Thymus (tissue), 11 donors: ENCODE data around the gene ZFP69. TPM values are rescaled to one million over a fixed set of nuclear protein-coding genes. Genes with fewer than 3 reads are reported as not detected.
"Not testable (repeated sequence)": the region's sequence is repeated elsewhere in the genome, so short reads cannot be mapped to it uniquely, and the experiment has no call there.

Experiments
- DNase-seq, 9 donors: peaks; one replicate each; pipeline ENCODE4 v3.0.0-alpha.2; 2013; ENCODE audit warnings: low spot score in 9 of 9, low read depth in 6 of 9, missing footprints in 1 of 9
- H3K27ac ChIP-seq, 2 donors: one replicate each; pipeline ENCODE4 v1.5.1; 2013; ENCODE audit warnings: control low read depth in 1 of 2, low read depth in 1 of 2, low read length in 1 of 2, mild to moderate bottlenecking in 1 of 2, moderate library complexity in 1 of 2
- H3K27me3 ChIP-seq, 2 donors: one replicate each; pipeline ENCODE4 v1.5.1; 2013; ENCODE audit warnings: low read length in 1 of 2; ENCODE audit not compliant: control insufficient read depth in 2 of 2, insufficient read depth in 1 of 2
- H3K36me3 ChIP-seq, 2 donors: one replicate each; pipeline ENCODE4 v1.5.1; 2013; ENCODE audit warnings: low read length in 1 of 2, mild to moderate bottlenecking in 1 of 2, moderate library complexity in 1 of 2; ENCODE audit not compliant: control insufficient read depth in 2 of 2, insufficient read depth in 2 of 2
- H3K4me1 ChIP-seq, 2 donors: one replicate each; pipeline ENCODE4 v1.5.1; 2013; ENCODE audit warnings: low read length in 2 of 2; ENCODE audit not compliant: control insufficient read depth in 2 of 2, insufficient read depth in 2 of 2
- H3K4me3 ChIP-seq, 2 donors: one replicate each; pipeline ENCODE4 v1.5.1; 2013; ENCODE audit warnings: low read length in 2 of 2, control low read depth in 1 of 2, mild to moderate bottlenecking in 1 of 2
- H3K9me3 ChIP-seq, 2 donors: one replicate each; pipeline ENCODE4 v1.5.1; 2013; ENCODE audit warnings: low read length in 1 of 2, mild to moderate bottlenecking in 1 of 2; ENCODE audit not compliant: control insufficient read depth in 2 of 2, insufficient read depth in 1 of 2
- WGBS: extraction: QIAGEN DNeasy Blood & Tissue Kit; methylation state at CpG from one replicate; pipeline ENCODE4 v1.1.7; 2013; 5-methylcytosine and 5-hydroxymethylcytosine counted together
- polyA plus RNA-seq: library from polyadenylated mRNA; stranded (reverse); fragments of 200-250 nt; gene quantifications from one replicate; pipeline ENCODE4 v1.2.3, GENCODE V29; 2013
- total RNA-seq: library from RNA; stranded (reverse); fragments of 120-200 nt; gene quantifications from one replicate; pipeline ENCODE4 v1.2.4, GENCODE V29; 2013
- donor health status: healthy.

ZFP69 gene
- total and polyA plus RNA-seq, 2 donors, result 4.4 to 9.5 TPM

- WGBS, result 99% methylated on average over 4 of the region's 4 CpGs
These were observed 18.3 kb downstream of the ZFP69 start for GRCh38 chr1:40495315-40495903.

GRCh38 chr1:40502651-40503050 is 25.6 kb downstream of the ZFP69 start:
- not testable (repeated sequence) for H3K27me3 ChIP-seq, H3K4me3 ChIP-seq, DNase-seq, H3K36me3 ChIP-seq, H3K4me1 ChIP-seq, H3K27ac ChIP-seq
- H3K9me3 ChIP-seq, result peaks cover 0 to 44% of the 10 kb centered on the region in 2 donors
- WGBS, result 97% methylated on average over 4 of the region's 4 CpGs

More at GRCh38 chr1:40495315-40495903, 18.3 kb downstream of the ZFP69 start:
- no peak for DNase-seq
- Histone ChIP-seq H3K27ac (no peak overlapping the region), H3K27me3 (no peaks in the 10 kb centered on the region), H3K4me3 (no peak overlapping the region), H3K4me1 (no peaks in the 10 kb centered on the region), H3K36me3 (peaks cover 12 to 34% of the 10 kb centered on the region in 2 donors), H3K9me3 (peaks cover 9 to 17% of the 10 kb centered on the region in 2 donors)

GRCh38 chr1:40507973-40508372 is 30.9 kb downstream of the ZFP69 start:
- H3K9me3 ChIP-seq, result peaks cover 0 to 30% of the 10 kb centered on the region in 2 donors
- peak overlapping the region in 1 of 2 donors; percentile 94 for H3K27ac ChIP-seq
- H3K27me3 ChIP-seq, result no peaks in the 10 kb centered on the region
- H3K36me3 ChIP-seq, result peaks cover 0 to 4% of the 10 kb centered on the region in 2 donors
- H3K4me3 ChIP-seq, result peak overlapping the region; percentile 72 to 93
- DNase-seq, result no peak
- 63% methylated on average over 6 of the region's 6 CpGs for WGBS
- peaks cover 5 to 6% of the 10 kb centered on the region in 2 donors for H3K4me1 ChIP-seq

- peak within 1 kb of the TSS; percentile 72 to 93 for H3K4me3 ChIP-seq
- H3K27me3 ChIP-seq, result no peaks in the 10 kb centered on the region
- H3K9me3 ChIP-seq, result peaks cover 0 to 30% of the 10 kb centered on the region in 2 donors
- DNase-seq, result peak; percentile 55 to 89 (median 70)
- under 1% methylated on average over 76 of the region's 76 CpGs for WGBS
- H3K27ac ChIP-seq, result peak within 1 kb of the TSS; percentile 78 to 94
- H3K36me3 ChIP-seq, result peaks cover 0 to 4% of the 10 kb centered on the region in 2 donors
- H3K4me1 ChIP-seq, result peaks cover 5 to 6% of the 10 kb centered on the region in 2 donors
These were observed 31.6 kb downstream of the ZFP69 start, which contains the start of gene EXO5 for GRCh38 chr1:40508375-40509341. Gene EXO5 (plus strand): TSS chr1:40508767. CDS start chr1:40514545, 5,778 bp downstream.

- WGBS, result 97% methylated on average over 2 of the region's 2 CpGs
- Histone ChIP-seq H3K9me3 (peaks cover 0 to 43% of the 10 kb centered on the region in 2 donors), H3K36me3 (peaks cover 11 to 15% of the 10 kb centered on the region in 2 donors), H3K27me3 (no peaks in the 10 kb centered on the region), H3K4me3 (no peak overlapping the region), H3K27ac (no peak overlapping the region), H3K4me1 (no peaks in the 10 kb centered on the region)
- no peak for DNase-seq
These were observed 42.4 kb downstream of the ZFP69 start for GRCh38 chr1:40519517-40519916.

GRCh38 chr1:40530735-40531380 is 53.8 kb downstream of the ZFP69 start:
- WGBS, result 32% methylated on average over 5 of the region's 5 CpGs
- no peaks in the 10 kb centered on the region for H3K36me3 ChIP-seq
- H3K4me1 ChIP-seq, result peaks cover 7 to 8% of the 10 kb centered on the region in 2 donors
- DNase-seq, result peak in 1 of 9 donors; percentile 12
- peak overlapping the region; percentile 52 to 68 for H3K27ac ChIP-seq
- peaks cover 0 to 6% of the 10 kb centered on the region in 2 donors for H3K9me3 ChIP-seq
- H3K27me3 ChIP-seq, result no peaks in the 10 kb centered on the region
- H3K4me3 ChIP-seq, result peak overlapping the region; percentile 60 to 66

GRCh38 chr1:40531381-40532061 is 54.4 kb downstream of the ZFP69 start, which contains the start of gene ZNF684:
Gene ZNF684 (plus strand): TSS chr1:40531637. CDS start chr1:40533167, 1,530 bp downstream.
- under 1% methylated on average over 35 of the region's 35 CpGs for WGBS
- Histone ChIP-seq H3K4me3 (peak within 1 kb of the TSS; percentile 60 to 66), H3K27me3 (no peaks in the 10 kb centered on the region), H3K27ac (peak within 1 kb of the TSS; percentile 52 to 68), H3K4me1 (peaks cover 7 to 8% of the 10 kb centered on the region in 2 donors), H3K9me3 (peaks cover 0 to 6% of the 10 kb centered on the region in 2 donors), H3K36me3 (no peaks in the 10 kb centered on the region)
- peak; percentile 74 to 93 (median 84) for DNase-seq

GRCh38 chr1:40532062-40532389 is 54.9 kb downstream of the ZFP69 start:
- WGBS, result 13% methylated on average over 3 of the region's 3 CpGs
- peaks cover 7 to 8% of the 10 kb centered on the region in 2 donors for H3K4me1 ChIP-seq
- H3K36me3 ChIP-seq, result no peaks in the 10 kb centered on the region
- peak overlapping the region; percentile 60 to 66 for H3K4me3 ChIP-seq
- peaks cover 0 to 6% of the 10 kb centered on the region in 2 donors for H3K9me3 ChIP-seq
- H3K27ac ChIP-seq, result peak overlapping the region; percentile 15 to 32
- DNase-seq, result no peak
- H3K27me3 ChIP-seq, result no peaks in the 10 kb centered on the region
